NT2/D1 (cell line): ENCODE data around the gene EXOC8.

Source experiments
- YY1 ChIP-seq: IDR thresholded peaks from 2 replicates; pipeline ENCODE4 v1.6.1; 2011; ENCODE audit not compliant: insufficient read length, insufficient read depth
- ZNF274 ChIP-seq: IDR thresholded peaks from 2 replicates; pipeline ENCODE4 v1.6.1; 2011; ENCODE audit warnings: mild to moderate bottlenecking, low read depth, low read length

DNA sequence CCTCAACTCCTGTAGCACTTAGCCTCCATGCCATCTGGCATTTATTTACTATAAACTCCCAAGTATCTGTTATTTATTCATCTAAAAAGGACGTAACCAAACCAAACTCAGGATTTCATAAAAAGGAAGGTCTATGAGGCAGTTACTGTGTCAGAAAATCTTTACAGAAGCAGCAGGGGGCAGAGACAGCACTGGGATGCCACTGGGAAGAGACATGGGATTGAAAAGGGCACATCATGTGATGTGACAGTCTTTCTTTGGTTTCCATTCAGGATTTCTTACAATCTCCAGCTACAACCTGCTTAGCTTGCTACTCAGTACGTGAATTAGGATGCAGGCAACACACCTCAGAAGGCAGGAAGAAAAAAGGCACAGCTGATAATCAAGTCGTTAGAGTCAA, 31.6 kb upstream of the EXOC8 start:
- TF ChIP-seq YY1 (no peak), ZNF274 (no peak)
